IMR-90 (cell line): ENCODE data around the gene SAMHD1. TPM values are rescaled to one million over a fixed set of nuclear protein-coding genes. Genes with fewer than 3 reads are reported as not detected.

Source experiments
- ATAC-seq: fragments of 200-7000 bp; cut with Tn5 transposase; 2 replicates; pipeline ENCODE4 v1.9.1; 2020; ENCODE audit warnings: low read depth, mild to moderate bottlenecking, moderate library complexity
- BruUV-seq: library from RNA; stranded (reverse); fragments of 400-500 nt; replicated peaks from 2 replicates; lab custom pipeline; 2021; lab: Mats Ljungman, UMichigan
- CTCF ChIA-PET: fragments of 300-600 bp; formaldehyde crosslinking; extraction: SDS; loops from one replicate; lab custom pipeline; 2021; ENCODE audit warnings: antibody characterized with exemption; lab: Yijun Ruan, JAX
- POLR2A ChIA-PET: fragments of 300-600 bp; sonication (Branson Sonifier 250); formaldehyde crosslinking; loops from one replicate; lab custom pipeline; 2022; ENCODE audit warnings: antibody characterized with exemption; ENCODE audit not compliant: unreplicated experiment; lab: Charles Lee
- DNase-seq: peaks from one replicate; pipeline ENCODE4 v3.0.0; 2013
- H2AFZ ChIP-seq: replicated peaks from 2 replicates; pipeline ENCODE3; 2013; ENCODE audit warnings: low read length, mild to moderate bottlenecking; ENCODE audit not compliant: poor library complexity
- H2AK5ac ChIP-seq: 2 replicates; pipeline ENCODE4 v1.6.1; 2013; ENCODE audit warnings: low read depth, low read length, inconsistent platforms
- H2AK9ac ChIP-seq: replicated peaks from 2 replicates; pipeline ENCODE3; 2013; ENCODE audit warnings: mild to moderate bottlenecking, low read depth, low read length, moderate library complexity; ENCODE audit not compliant: poor library complexity
- H2BK120ac ChIP-seq: 2 replicates; pipeline ENCODE4 v1.6.1; 2013; ENCODE audit warnings: low read depth, low read length, inconsistent platforms
- H2BK15ac ChIP-seq: 3 replicates; pipeline ENCODE4 v1.6.1; 2013; ENCODE audit warnings: low read depth, low read length, inconsistent platforms
- H2BK20ac ChIP-seq: 2 replicates; pipeline ENCODE4 v1.6.1; 2013; ENCODE audit warnings: low read depth, mild to moderate bottlenecking, inconsistent platforms, low read length, moderate library complexity
- H2BK5ac ChIP-seq: 2 replicates; pipeline ENCODE4 v1.6.1; 2013; ENCODE audit warnings: mild to moderate bottlenecking, low read depth, low read length, inconsistent platforms; ENCODE audit not compliant: poor library complexity, severe bottlenecking
- H3K14ac ChIP-seq: replicated peaks from 2 replicates; pipeline ENCODE4 v1.6.1; 2013; ENCODE audit warnings: low read depth, low read length, inconsistent platforms
- H3K18ac ChIP-seq: 2 replicates; pipeline ENCODE4 v1.6.1; 2013; ENCODE audit warnings: low read depth, low read length, control low read depth
- H3K23ac ChIP-seq: 2 replicates; pipeline ENCODE4 v1.6.1; 2013; ENCODE audit warnings: low read depth, low read length, inconsistent platforms
- H3K27ac ChIP-seq: 2 replicates; pipeline ENCODE4 v1.5.1; 2013; ENCODE audit warnings: mild to moderate bottlenecking, control low read depth, low read length; ENCODE audit not compliant: insufficient read depth
- H3K27me3 ChIP-seq: 2 replicates; pipeline ENCODE4 v1.6.1; 2013; ENCODE audit warnings: low read length; ENCODE audit not compliant: control insufficient read depth, insufficient read depth
- H3K36me3 ChIP-seq: 2 replicates; pipeline ENCODE4 v1.6.1; 2013; ENCODE audit warnings: low read length, mixed read lengths; ENCODE audit not compliant: control insufficient read depth, insufficient read depth
- H3K4ac ChIP-seq: 2 replicates; pipeline ENCODE4 v1.6.1; 2013; ENCODE audit warnings: low read depth, low read length, inconsistent platforms
- H3K4me1 ChIP-seq: 2 replicates; pipeline ENCODE4 v1.6.1; 2013; ENCODE audit warnings: low read length, mixed read lengths; ENCODE audit not compliant: control insufficient read depth, insufficient read depth
- H3K4me2 ChIP-seq: 2 replicates; pipeline ENCODE4 v1.6.1; 2013; ENCODE audit warnings: low read depth, mild to moderate bottlenecking, control low read depth, low read length, moderate library complexity
- H3K4me3 ChIP-seq: 2 replicates; pipeline ENCODE4 v1.5.1; 2013; ENCODE audit warnings: low read depth, mild to moderate bottlenecking, control low read depth, low read length, moderate library complexity; ENCODE audit not compliant: insufficient read depth
- H3K56ac ChIP-seq: 2 replicates; pipeline ENCODE4 v1.6.1; 2013; ENCODE audit warnings: low read length, inconsistent platforms; ENCODE audit not compliant: insufficient read depth; ENCODE audit errors: extremely low read depth
- H3K79me1 ChIP-seq, 2 experiments: 2 replicates each; pipeline ENCODE4 v1.6.1; 2013; ENCODE audit warnings: low read length in 2 of 2, inconsistent platforms in 1 of 2, low read depth in 1 of 2
- H3K9ac ChIP-seq: 2 replicates; pipeline ENCODE4 v1.6.1; 2013; ENCODE audit warnings: low read depth, low read length, control low read depth
- H3K9me1 ChIP-seq: 2 replicates; pipeline ENCODE4 v1.6.1; 2013; ENCODE audit warnings: low read length, inconsistent platforms; ENCODE audit not compliant: insufficient read depth
- H3K9me3 ChIP-seq: 2 replicates; pipeline ENCODE4 v1.6.1; 2013; ENCODE audit warnings: low read length; ENCODE audit not compliant: control insufficient read depth, insufficient read depth
- H4K20me1 ChIP-seq: 2 replicates; pipeline ENCODE4 v1.6.1; 2013; ENCODE audit warnings: low read length, inconsistent platforms; ENCODE audit not compliant: insufficient read depth
- H4K5ac ChIP-seq: 2 replicates; pipeline ENCODE4 v1.6.1; 2013; ENCODE audit warnings: mild to moderate bottlenecking, low read depth, low read length, control low read depth
- H4K8ac ChIP-seq, 2 experiments: 2 replicates each; pipeline ENCODE4 v1.6.1; 2013; ENCODE audit warnings: low read depth in 2 of 2, low read length in 2 of 2, control low read depth in 1 of 2, inconsistent platforms in 1 of 2
- H4K91ac ChIP-seq: 2 replicates; pipeline ENCODE4 v1.6.1; 2013; ENCODE audit warnings: low read depth, low read length, inconsistent platforms; ENCODE audit not compliant: insufficient read depth
- CHD1 ChIP-seq: IDR thresholded peaks from 2 replicates; pipeline ENCODE4 v1.6.1; 2012; ENCODE audit warnings: low read depth, low read length, improper control_type of control experiment
- CTCF ChIP-seq: conservative IDR thresholded peaks from 2 replicates; pipeline ENCODE4 v1.5.1; 2012; ENCODE audit warnings: mild to moderate bottlenecking, low read depth, low read length, improper control_type of control experiment
- ELK1 ChIP-seq: fragments of 150-350 bp; IDR thresholded peaks from 2 replicates; pipeline ENCODE4 v1.6.1; 2016; ENCODE audit warnings: low read depth, mild to moderate bottlenecking, low read length, moderate library complexity, borderline replicate concordance
- FOS ChIP-seq: fragments of 150-350 bp; IDR thresholded peaks from 2 replicates; pipeline ENCODE4 v1.6.1; 2016; ENCODE audit warnings: low read depth, low read length
- MAZ ChIP-seq: IDR thresholded peaks from 2 replicates; pipeline ENCODE4 v1.6.1; 2012; ENCODE audit warnings: low read depth, mild to moderate bottlenecking, low read length, improper control_type of control experiment, moderate library complexity, borderline replicate concordance
- RCOR1 ChIP-seq: IDR thresholded peaks from 2 replicates; pipeline ENCODE4 v1.6.1; 2012; ENCODE audit warnings: mild to moderate bottlenecking, low read length, improper control_type of control experiment; ENCODE audit not compliant: insufficient replicate concordance
- RFX5 ChIP-seq: IDR thresholded peaks from 2 replicates; pipeline ENCODE4 v1.8.0; 2012; ENCODE audit warnings: low read depth, mild to moderate bottlenecking, low read length, moderate library complexity
- SMC3 ChIP-seq: fragments of 150-350 bp; IDR thresholded peaks from 2 replicates; pipeline ENCODE4 v1.6.1; 2016; ENCODE audit warnings: low read depth, mild to moderate bottlenecking, antibody characterized with exemption, low read length, moderate library complexity
- WGBS, 2 experiments: methylation state at CpG; one replicate each; pipeline versions ENCODE4 v1.1.5 to v1.1.7; 2013; ENCODE audit warnings: missing lambda C conversion rate in 2 of 2; ENCODE audit not compliant: insufficient read length in 1 of 2; ENCODE audit errors: extremely low coverage in 2 of 2; 5-methylcytosine and 5-hydroxymethylcytosine counted together
- dilution Hi-C: fragments of 300-500 bp; cut with HindIII; formaldehyde crosslinking; loops from one replicate; pipeline ENCODE4 v1.14.3; 2018; ENCODE audit warnings: low sequenced_read_pairs; ENCODE audit not compliant: unreplicated experiment
- in situ Hi-C: fragments of 300-500 bp; cut with MboI; formaldehyde crosslinking; loops from 3 replicates; pipeline ENCODE4 v1.14.3; 2019; ENCODE audit warnings: low sequenced_read_pairs, inconsistent platforms, mixed read lengths
- intact Hi-C: fragments of 100-400 bp; cut with micrococcal nuclease; formaldehyde crosslinking; loops from 2 replicates; pipeline ENCODE4 v1.10.0; 2022
- polyA plus RNA-seq, 3 experiments: library from polyadenylated mRNA; depleted of rRNA; stranded (reverse); fragments of >200 nt; gene quantifications; 2 replicates each; pipeline ENCODE4 v1.2.3, GENCODE V29; 2012; ENCODE audit warnings: low replicate concordance in 1 of 3
- total RNA-seq: library from RNA; depleted of rRNA; stranded (reverse); fragments of >200 nt; gene quantifications from 2 replicates; pipeline ENCODE4 v1.2.3, GENCODE V29; 2012

Gene SAMHD1
- total and polyA plus RNA-seq, 2 of the 4 experiments (the other 2 are of a cell fraction): 6.3 to 14.9 TPM

GRCh38 chr20:36866164-36866563 lies 85.3 kb downstream of the SAMHD1 start:
- Histone ChIP-seq H3K27ac (no peak overlapping the region), H3K36me3 (no peaks in the 10 kb centered on the region), H2BK120ac (no peak overlapping the region), H3K9me3 (no peaks in the 10 kb centered on the region), H3K4ac (no peak overlapping the region), H3K23ac (no peak overlapping the region), H3K27me3 (no peaks in the 10 kb centered on the region), H3K9ac (no peak overlapping the region), H3K9me1 (peaks cover 3% of the 10 kb centered on the region), H2BK5ac (no peak overlapping the region), H4K8ac (no peak overlapping the region), H2BK20ac (no peak overlapping the region), H2BK15ac (no peak overlapping the region), H4K5ac (no peak overlapping the region), H3K18ac (no peak overlapping the region), H2AK9ac (no peak overlapping the region), H2AFZ (no peak overlapping the region), H3K4me2 (no peak overlapping the region), H3K79me1 (peaks cover 0 to 10% of the 10 kb centered on the region in 2 experiments; a peak in 2 of 4 replicates), H4K20me1 (peaks cover 13% of the 10 kb centered on the region), H3K4me1 (peaks cover 7% of the 10 kb centered on the region), H3K4me3 (no peak overlapping the region), H4K91ac (no peak overlapping the region), H2AK5ac (0 out of 2 replicates have a peak overlapping the region, but pooled peaks have one; percentile 10), H3K56ac (no peak overlapping the region), H3K14ac (no peak overlapping the region)
- in situ Hi-C loops (no loop called here), intact Hi-C loops (loop anchor here (10.0 kb wide), 1 partner anchor 201 kb away; no protein-coding TSS in a partner anchor), dilution Hi-C loops (loop anchor here (10.0 kb wide), 1 partner anchor 61 kb away; no protein-coding TSS in a partner anchor)
- DNase-seq (no peak), ATAC-seq (no peak)
- no peak for TF ChIP-seq MAZ
- TF ChIP-seq SMC3: no peak
- TF ChIP-seq ELK1: no peak
- no peak for TF ChIP-seq RCOR1
- TF ChIP-seq RFX5: no peak
- no peak for TF ChIP-seq FOS
- TF ChIP-seq CTCF: no peak
- TF ChIP-seq CHD1: no peak
- WGBS, 2 experiments: 100% methylated on average over 1 of the region's 7 CpGs; no CpG with 5 or more reads in 1 of the 2 experiments
- no TSS peak for BruUV-seq
- CTCF ChIA-PET: no interaction called here
- POLR2A ChIA-PET: no interaction called here
